ENCODE results near the gene OLFM1. TPM values are rescaled to one million over a fixed set of nuclear protein-coding genes. Genes with fewer than 3 reads are reported as not detected.
"Not testable (repeated sequence)": the region's sequence is repeated elsewhere in the genome, so short reads cannot be mapped to it uniquely, and the experiment has no call there.

OLFM1 gene
- total RNA-seq, 4 donors from 2014 or later, result 12.1 to 31.4 (median 23.2) TPM

GRCh38 chr9:135060461-135061116, 26.9 kb upstream of the OLFM1 start:
- no peak for ATAC-seq (ENCODE audit: low FRiP score)
- TF ChIP-seq, protein P1, sequence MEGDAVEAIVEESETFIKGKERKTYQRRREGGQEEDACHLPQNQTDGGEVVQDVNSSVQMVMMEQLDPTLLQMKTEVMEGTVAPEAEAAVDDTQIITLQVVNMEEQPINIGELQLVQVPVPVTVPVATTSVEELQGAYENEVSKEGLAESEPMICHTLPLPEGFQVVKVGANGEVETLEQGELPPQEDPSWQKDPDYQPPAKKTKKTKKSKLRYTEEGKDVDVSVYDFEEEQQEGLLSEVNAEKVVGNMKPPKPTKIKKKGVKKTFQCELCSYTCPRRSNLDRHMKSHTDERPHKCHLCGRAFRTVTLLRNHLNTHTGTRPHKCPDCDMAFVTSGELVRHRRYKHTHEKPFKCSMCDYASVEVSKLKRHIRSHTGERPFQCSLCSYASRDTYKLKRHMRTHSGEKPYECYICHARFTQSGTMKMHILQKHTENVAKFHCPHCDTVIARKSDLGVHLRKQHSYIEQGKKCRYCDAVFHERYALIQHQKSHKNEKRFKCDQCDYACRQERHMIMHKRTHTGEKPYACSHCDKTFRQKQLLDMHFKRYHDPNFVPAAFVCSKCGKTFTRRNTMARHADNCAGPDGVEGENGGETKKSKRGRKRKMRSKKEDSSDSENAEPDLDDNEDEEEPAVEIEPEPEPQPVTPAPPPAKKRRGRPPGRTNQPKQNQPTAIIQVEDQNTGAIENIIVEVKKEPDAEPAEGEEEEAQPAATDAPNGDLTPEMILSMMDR (IDR thresholded peaks at IDR 0.05), result no peak
- DNase-seq (ENCODE audit: low spot score), result no peak

DNA sequence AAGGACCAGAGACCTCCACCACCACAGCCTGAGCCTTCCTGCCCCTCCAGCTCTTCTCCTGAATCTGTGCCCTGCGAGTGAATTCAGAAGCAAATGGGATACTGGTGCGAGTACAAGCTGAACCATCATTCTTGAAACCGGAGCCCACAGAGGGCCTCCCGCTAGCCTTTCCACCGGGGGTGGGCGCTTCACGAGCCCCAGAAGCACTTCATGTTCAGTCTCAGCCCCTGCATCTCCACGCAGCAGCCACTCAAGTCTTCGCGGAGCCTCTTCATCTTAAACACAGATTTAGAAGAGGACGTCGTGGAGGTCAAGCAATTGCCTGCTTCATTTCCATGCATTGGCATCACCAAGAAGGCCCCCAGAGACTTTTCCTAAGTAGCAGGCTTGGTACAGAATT, 26.0 kb upstream of the OLFM1 start:
- ATAC-seq (ENCODE audit: low FRiP score) (no peak), DNase-seq (ENCODE audit: low spot score) (no peak)

GRCh38 chr9:135062254-135062653, 25.2 kb upstream of the OLFM1 start:
- no peak for ATAC-seq (ENCODE audit: low FRiP score)
- no peak for DNase-seq (ENCODE audit: low spot score)
- TF ChIP-seq, protein P1 (IDR thresholded peaks at IDR 0.05), result no peak

More for the DNA sequence above, 26.0 kb upstream of the OLFM1 start:
- TF ChIP-seq, protein P1 (IDR thresholded peaks at IDR 0.05), result no peak

GRCh38 chr9:135063466-135063865, 24.0 kb upstream of the OLFM1 start:
- not testable (repeated sequence) for ATAC-seq (ENCODE audit: low FRiP score); DNase-seq (ENCODE audit: low spot score)

- not testable (repeated sequence) for ATAC-seq (ENCODE audit: low FRiP score); DNase-seq (ENCODE audit: low spot score)
Observed at GRCh38 chr9:135063888-135064287, 23.6 kb upstream of the OLFM1 start.

DNA sequence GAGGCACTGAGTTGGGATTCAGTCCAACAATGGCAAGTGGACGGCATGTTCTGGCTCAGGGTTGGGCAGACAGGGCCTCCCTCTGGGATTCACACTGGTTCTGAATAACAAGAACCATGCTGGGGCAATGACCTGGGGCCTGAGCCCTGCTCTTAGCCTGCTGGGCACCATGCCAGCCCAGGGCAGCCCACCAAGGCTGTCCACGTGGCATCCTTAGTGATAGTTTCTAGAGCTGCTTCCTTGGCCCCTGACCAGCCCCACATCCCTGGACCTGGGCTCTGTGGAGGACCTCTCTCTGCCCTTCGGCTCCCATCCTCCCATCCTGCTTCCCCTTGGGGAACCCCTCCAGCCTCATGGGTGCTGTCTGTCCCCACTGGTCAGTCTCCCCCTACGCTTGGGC, 22.3 kb upstream of the OLFM1 start:
- TF ChIP-seq, protein P1 (IDR thresholded peaks at IDR 0.05), result no peak
- DNase-seq (ENCODE audit: low spot score) (no peak), ATAC-seq (ENCODE audit: low FRiP score) (no peak)

GRCh38 chr9:135065804-135066203, 21.7 kb upstream of the OLFM1 start:
- ATAC-seq (ENCODE audit: low FRiP score) (no peak), DNase-seq (ENCODE audit: low spot score) (no peak)
- TF ChIP-seq, protein P1 (IDR thresholded peaks at IDR 0.05), result no peak

GRCh38 chr9:135066291-135066690, 21.2 kb upstream of the OLFM1 start:
- TF ChIP-seq, protein P1 (IDR thresholded peaks at IDR 0.05), result no peak
- ATAC-seq (ENCODE audit: low FRiP score), result no peak
- DNase-seq (ENCODE audit: low spot score), result no peak
